CD4-positive, alpha-beta T cell treated with Interferon gamma for 1 hour (primary cell): Measurements from ENCODE around the gene NUP210.

Source experiments
- DNase-seq: peaks from one replicate; pipeline ENCODE4 v3.0.0-alpha.2; 2020

Gene NUP210

GRCh38 chr3:13317596-13318320, 102.4 kb downstream of the NUP210 start:
- DNase-seq, result no peak

GRCh38 chr3:13316603-13317002, 103.5 kb downstream of the NUP210 start:
- DNase-seq, result no peak

GRCh38 chr3:13314877-13315276, 105.2 kb downstream of the NUP210 start:
- DNase-seq, result no peak

GRCh38 chr3:13313813-13314212, 106.3 kb downstream of the NUP210 start:
- DNase-seq, result no peak

GRCh38 chr3:13309004-13309403, 111.1 kb downstream of the NUP210 start:
- no peak for DNase-seq

- DNase-seq, result no peak
Measured at GRCh38 chr3:13308380-13308801, 111.7 kb downstream of the NUP210 start.

- no peak for DNase-seq
Measured at GRCh38 chr3:13307041-13307440, 113.1 kb downstream of the NUP210 start.

GRCh38 chr3:13305623-13306022, 114.5 kb downstream of the NUP210 start:
- no peak for DNase-seq

- no peak for DNase-seq
Measured at GRCh38 chr3:13303410-13303809, 116.7 kb downstream of the NUP210 start.

GRCh38 chr3:13301286-13301987, 118.7 kb downstream of the NUP210 start:
- DNase-seq, result peak; percentile 31

GRCh38 chr3:13300546-13301285, 119.4 kb downstream of the NUP210 start:
- DNase-seq, result no peak

GRCh38 chr3:13299531-13300155, 120.5 kb downstream of the NUP210 start:
- DNase-seq, result no peak

GRCh38 chr3:13296662-13297061, 123.5 kb downstream of the NUP210 start:
- DNase-seq, result no peak

- DNase-seq, result no peak
Measured at GRCh38 chr3:13294442-13295351, 125.4 kb downstream of the NUP210 start.

GRCh38 chr3:13292375-13292774, 127.7 kb downstream of the NUP210 start:
- DNase-seq, result no peak

- DNase-seq, result no peak
Measured at GRCh38 chr3:13290941-13291340, 129.2 kb downstream of the NUP210 start.

- no peak for DNase-seq
Measured at GRCh38 chr3:13289771-13290285, 130.3 kb downstream of the NUP210 start.

- no peak for DNase-seq
Measured at GRCh38 chr3:13288732-13289718, 131.1 kb downstream of the NUP210 start.

GRCh38 chr3:13287833-13288232, 132.3 kb downstream of the NUP210 start:
- no peak for DNase-seq

- no peak for DNase-seq
Measured at GRCh38 chr3:13286873-13287272, 133.2 kb downstream of the NUP210 start.
